Hematopoietic multipotent progenitor cell (in vitro differentiated cells): ENCODE data around the gene DOK3. TPM values are rescaled to one million over a fixed set of nuclear protein-coding genes. Genes with fewer than 3 reads are reported as not detected.
"Not testable (repeated sequence)": the region's sequence is repeated elsewhere in the genome, so short reads cannot be mapped to it uniquely, and the experiment has no call there.

Experiments
- DNase-seq, 3 donors: peaks; one replicate each; pipeline ENCODE4 v3.0.0-alpha.2; 2011 to 2015; ENCODE audit warnings: low read depth in 2 of 3, low spot score in 2 of 3
- total RNA-seq: library from RNA; depleted of rRNA; stranded (reverse); fragments of >200 nt; gene quantifications from one replicate; pipeline ENCODE4 v1.2.3, GENCODE V29; 2012

The DOK3 gene
- total RNA-seq, 1 donor, result 57.1 TPM

DNA sequence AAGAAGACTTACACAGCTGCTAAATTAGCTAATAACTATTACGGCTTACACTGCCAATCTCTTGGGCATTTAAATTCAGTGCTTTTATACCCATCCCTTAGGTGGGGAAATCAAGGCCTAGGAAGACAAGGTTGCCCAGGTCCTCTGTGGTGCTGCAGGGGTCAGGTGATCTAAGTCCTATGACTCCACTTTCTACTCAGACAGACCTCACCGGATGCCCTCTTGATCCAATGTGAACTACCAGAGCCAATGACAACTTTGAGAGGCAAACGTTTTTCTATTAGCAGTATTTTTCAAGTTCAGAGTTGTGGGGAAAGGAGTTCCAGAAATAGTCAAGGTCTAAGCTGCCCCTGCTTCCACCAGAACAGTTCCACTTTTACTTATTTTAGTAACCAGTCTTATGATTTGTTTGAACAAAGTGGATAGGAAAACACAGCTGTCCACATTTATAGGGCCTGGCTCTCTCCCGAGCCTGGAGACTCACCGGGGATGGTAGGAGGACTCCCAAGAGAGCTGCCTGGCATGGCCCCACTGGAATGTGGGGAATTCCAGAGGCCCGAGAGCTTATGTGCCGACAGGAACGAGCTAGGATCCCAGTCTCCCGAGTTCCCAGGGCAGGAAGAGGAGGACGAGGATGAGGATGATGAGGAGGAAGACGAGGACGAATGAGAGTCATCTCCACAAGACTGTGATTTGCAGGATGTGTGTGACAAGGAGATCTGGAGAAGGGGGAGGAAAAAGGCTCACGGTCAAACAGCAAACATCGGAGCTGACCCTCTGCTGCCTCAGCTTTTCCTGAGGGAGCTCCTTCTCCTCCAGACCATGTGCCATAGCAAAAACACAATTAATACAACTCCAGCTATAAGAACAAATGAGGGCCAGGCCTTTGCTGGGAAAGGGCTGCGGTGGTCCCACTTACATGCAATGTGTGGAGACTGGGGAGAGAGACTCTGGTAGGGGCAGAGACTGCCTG, 28.0 kb upstream of the DOK3 start:
- DNase-seq, result no peak

DNA sequence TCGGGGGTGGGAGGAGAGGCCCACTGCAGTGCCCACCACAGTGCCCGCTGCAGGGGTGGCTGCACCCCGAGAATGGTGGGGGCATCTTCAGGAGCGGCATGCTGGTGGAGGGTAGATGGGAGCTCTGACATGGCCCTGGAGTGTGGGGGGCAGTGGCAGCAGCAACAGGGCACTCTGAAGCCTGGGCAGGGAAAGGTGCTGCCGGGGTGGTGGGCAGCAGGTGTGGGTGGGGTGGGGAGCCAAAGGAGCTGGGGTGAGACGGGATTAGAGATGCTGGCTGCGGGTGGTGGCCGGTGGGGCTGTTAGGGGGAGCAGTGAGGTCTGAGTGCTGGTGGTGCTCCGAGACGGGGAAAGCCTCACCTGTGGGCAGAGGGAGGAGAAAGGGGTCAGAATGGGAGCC, 26.8 kb upstream of the DOK3 start:
- no peak for DNase-seq

DNA sequence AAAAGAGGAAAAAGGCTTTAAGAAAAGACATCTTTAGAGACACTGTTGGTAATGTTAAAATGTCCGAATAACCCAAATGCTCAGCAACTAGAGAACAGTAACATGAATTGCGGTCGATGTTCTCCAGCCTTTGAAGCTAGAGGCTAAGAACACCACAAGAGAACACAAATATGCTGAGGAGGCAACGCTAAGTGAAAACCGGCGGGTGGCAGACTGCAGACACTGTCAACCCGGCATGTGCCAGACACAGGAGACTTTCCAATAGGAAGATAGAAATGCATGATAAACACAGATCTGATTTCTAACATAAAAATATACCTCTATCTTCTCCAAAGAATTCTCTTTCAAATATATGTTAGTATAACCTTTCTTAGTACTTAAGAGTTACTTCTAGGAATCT, 25.5 kb upstream of the DOK3 start:
- DNase-seq, result no peak

DNA sequence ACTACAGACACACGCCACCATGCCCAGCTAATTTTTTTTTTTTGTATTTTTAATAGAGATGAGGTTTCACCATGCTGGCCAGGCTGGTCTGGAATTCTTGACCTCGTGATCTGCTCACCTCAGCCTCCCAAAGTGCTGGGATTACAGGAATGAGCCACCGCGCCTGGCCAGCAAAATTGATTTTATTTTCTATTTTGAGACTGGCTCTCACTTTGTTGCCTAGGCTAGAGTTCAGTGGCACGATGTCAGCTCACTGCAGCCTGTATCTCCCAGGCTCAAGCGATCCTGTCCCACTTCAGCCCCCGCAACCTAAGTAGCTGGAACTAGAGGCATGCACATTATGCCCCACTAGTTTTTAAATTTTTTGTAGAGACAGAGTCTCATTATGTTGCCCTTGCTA, 24.8 kb upstream of the DOK3 start:
- not testable (repeated sequence) for DNase-seq

DNA sequence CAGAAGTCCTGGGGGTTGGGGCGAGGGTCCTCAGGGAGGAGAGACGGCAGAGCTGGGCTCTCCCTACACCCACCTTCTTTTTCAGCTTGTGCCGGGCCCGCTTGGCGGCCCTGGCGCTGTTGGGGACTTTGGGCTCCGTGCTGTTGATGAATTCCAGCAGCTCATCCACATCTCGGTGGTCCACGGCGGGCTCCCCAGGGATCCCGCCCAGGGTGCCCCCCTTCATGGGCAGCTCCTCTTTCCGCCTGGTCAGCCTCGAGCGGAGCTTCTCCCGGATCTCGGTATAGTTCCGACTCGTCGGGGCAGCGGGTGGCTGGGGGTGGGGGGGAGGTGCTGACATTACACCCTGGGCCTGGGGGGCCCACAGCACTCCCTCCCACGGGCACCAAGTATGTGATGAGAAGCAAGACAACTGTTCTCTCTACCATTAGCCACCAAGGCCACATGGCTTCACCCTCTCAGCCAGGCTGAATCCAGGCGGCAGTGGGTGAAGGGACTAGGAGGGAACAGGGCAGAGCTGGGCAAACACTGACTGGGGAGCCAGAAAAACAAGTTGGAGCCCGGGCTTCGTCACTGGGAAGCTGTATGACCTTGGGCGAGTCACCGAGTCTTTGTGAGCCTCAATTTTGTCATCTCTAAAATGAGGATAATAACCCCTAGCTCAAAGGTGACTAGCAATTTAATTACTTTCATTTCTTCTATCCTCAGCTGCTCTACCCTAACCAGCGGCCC, 21.7 kb upstream of the DOK3 start:
- no peak for DNase-seq

DNA sequence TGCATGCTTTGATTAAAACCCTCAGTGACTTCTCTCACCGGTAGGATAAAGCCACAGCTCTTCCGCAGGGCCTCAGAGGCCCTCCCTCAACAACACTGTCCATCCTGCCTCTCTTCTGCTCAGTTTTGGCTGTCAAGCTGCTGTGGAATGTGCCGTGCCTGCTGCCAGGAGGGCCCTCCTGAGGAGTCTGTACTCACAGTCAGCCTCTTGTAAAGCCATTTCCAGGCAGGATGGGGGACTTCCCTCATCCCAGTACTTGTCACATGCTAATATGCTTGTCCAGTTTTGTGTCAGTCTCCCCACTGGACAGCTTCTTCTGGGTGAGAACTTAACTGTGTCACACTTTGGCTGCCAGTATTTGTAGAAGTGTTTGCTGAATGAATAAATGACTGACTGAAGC, 21.0 kb upstream of the DOK3 start:
- DNase-seq, result no peak

DNA sequence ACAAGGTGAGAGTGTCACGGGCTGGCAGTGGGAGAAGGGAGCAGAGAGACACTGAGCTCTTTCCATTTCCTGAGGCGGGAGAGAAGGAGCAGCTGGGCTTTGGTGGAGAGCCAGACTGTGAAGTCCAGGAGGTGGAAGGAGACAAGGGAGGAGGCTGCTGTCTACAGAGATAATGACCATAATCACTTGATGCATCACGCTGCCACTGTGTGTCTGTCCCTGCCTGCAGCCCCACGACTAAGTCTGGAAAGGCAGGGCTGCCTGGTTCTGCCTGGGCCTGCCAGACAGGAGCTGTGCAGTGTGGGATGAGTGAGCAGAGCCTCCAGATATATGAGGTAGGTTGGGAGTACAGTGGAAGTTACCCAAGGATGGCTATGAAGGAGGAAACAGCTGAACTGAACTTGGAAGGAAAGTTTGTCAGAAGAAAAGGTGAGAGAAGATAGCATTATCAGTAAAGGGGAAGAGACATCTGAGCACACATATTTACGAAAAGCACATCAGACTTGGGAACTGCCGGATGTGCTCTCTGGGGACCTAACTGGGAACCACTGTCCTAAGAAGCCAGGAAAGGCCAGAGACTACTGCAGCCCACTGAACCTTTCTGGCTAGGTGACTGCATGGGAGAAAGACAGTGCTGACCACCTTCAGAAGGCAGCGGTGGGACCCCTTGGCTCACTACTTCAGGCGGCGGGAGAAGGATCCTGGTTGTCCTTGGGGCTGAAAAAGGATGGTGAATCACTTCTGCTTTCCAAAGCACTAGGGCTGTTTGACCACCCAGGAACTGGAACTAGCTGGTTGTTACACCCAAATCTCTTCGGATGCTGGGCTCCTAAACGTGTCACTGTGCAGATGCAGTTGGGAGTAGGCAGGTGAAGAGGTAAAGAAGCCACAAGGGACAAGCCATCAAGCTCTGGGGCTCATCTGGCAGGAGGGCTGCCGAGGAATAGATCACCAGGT, 19.9 kb upstream of the DOK3 start:
- no peak for DNase-seq

DNA sequence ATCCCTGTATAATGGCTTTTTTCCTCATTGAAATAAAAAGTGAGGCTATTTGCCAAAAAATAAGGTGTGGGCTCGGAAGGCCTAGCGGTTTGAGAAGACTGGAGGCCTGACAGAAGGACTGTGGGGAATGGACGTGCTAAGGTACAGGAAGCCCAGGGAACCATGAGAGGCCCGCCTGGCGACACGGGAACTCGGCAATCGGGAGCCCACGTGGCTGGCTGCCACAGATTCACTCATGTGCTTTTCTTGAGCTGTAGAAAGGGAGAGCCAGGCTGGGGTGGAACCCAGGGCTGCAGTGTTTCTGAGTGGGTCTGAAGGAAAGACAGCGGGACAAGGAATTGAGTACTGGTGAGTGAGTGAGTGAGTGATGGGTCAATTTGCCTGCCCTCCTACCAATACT, 19.0 kb upstream of the DOK3 start:
- DNase-seq, result no peak

DNA sequence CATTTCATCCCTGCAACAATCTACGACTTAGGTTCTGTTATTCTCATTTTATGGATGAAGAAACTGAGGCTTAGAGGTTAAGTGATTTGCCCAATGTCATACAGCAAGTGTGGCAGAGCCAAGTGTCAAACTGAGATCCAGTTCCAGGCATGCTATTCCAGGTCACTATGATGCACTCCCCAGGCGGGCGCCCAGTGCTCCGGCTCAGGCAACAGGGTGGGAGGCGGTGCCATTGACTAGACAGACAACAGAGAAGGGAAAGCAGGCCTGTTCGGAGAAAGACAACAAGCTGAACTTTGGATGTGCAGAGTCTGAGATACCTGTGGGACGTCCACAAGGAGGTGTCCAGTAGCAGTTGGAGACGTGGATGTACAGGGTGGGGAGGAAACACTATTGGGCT, 18.0 kb upstream of the DOK3 start:
- DNase-seq, result no peak

DNA sequence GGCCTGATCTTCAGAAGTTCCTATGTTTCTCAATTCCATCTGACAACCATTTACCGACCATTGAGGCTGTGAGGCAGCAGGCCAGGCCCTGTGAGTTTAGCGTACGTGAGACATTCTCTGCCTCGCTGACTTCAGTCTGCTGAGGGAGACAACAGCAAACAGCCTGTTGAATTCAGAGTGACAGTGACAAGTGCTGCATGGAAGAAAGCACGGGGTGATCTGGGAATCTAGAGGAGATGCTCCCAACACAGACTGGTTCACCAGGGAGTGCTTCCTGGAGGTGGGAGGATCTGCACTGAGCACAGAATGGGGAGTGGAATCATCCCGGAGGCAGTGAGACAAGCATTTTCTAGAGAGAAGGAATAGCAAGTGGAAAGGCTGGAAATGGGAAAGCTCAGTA, 17.2 kb upstream of the DOK3 start:
- DNase-seq, result no peak

DNA sequence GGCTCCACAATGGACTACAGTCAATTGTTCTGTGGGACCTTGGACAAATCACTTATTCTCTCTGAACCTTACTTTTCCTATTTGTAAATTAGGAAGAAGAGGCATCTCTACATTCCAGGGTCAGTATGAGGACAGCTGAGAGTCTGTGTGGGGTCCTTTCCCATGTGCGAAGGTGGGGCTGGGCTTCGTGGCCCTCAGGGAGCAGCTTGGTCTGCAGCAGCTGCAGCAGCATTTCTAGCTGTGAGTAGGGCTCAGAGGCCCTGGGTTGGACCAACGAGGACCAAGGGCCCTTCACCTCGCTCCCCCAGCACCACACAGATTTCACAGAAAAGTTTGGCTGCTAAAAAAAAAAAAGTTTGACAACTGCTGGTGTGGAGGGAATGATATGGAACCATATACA, 16.6 kb upstream of the DOK3 start:
- DNase-seq, result no peak

DNA sequence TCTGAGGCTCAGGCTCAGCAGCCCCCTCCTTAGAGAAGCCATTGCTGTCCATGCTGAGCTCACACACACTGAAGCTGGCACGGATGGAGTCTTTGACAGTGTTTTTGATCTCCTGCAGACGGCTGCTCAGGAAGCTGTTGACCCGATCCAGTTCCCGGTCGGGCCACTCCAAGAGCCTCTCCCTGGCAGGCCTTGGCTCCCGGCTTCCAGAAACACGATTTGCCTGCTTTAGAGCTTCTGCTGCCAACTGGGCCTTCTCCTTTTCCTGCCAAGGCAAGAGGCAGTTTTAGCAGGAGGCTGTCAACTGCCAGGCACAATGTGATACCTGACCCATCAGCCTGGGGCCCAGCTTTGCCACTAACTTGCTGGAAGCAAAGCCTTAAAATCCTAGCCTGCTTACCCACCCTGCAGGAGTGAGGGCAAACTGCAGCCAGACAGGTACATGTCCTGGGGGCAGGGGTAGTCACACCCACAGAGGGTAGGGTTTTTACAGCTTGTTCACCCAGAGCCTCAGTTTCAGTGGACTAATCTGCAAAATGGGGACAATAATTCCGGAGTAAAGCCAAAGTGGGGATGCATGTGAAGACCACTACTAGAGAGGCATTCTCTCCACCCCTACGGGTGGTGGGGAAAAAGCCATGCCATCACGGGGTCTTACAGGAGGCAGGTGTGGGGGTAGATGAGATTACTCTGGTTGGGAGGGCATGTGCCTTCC, 15.5 kb upstream of the DOK3 start:
- no peak for DNase-seq

DNA sequence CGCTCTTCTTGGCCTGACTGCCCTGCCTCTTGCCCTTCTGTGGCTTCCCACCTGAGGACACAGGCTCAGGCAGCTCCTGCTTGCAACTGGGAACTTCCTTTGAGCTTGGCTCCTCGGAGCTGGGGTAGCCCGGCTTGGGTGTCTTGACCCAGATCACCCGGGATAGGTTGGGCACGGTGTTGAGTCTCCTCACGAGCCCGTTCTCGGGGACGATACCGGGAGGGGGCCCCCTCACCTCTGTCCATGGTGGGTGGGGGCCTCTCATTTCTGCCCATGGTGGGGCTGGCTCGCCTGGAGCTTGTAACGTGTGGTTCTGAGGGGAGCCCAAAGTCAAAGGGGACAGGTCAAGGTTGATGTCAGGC, 14.9 kb upstream of the DOK3 start:
- no peak for DNase-seq

DNA sequence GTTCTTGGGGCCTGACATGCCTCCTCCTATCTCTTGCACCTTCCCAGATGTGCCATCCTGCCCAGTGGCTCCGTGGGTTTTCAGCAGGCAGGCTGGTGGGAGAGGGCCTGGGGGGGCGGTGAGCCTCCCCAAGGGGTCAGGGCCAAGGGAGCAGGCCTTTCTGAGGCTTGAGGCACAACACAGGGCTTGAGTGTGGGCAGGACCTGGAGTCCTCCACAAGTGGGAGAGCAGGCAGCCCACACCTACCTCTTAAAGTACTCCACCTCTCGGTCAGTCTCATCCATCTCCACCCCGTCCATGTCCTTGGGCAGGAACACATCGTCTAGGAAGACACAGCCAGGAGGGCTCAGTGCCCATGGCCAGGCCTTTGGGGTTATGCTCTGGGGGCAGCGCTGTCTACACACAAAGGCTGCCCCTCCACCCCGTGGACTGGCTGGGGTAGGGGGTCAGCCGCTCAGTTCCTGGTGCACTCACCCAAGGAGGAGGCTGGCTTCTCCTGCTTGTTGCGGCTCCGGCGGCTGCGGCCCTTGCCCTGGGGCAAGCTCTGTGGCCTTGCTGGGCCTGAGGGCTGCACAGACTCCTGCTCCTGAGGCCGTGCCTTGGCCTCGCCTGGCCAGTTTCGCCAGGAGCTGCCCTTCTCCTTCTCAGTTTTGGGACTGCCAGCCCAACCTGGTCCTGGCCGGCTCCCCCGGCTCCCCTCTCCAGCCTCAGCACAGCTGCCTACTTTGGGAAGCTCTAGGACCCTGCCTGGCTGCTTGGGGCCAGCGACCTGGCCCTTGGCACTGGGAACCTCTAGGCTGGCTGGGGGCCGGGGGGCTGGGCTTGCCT, 14.3 kb upstream of the DOK3 start:
- no peak for DNase-seq

DNA sequence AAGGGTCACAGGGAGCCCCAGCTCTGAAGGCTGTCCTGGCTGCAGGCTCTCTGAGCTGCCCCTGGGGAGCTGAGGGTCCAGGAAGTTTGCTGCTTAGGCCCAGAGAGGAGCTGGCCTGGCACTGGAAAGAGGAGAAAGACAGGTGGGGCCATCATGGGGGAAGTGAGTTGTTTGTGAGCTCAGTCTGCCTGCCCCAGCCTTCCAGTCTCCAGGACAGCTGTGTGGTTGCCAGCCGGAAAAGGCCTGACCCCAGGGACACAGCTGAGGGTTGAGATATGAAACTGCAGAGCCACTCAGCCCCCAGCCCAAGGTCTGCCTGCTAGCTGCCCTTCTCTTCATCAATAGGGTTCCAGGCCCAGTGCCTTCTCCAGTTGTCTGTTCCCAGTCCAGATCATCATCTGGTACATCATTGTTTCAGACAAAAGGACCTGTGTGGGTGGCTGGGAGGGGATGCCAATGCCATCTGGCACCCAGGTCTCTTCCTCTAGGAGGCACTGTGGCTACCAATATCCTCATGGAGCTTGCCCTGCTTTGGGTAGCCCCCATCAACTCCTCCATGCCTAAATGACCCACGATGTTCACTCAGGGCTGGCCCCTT, 11.4 kb upstream of the DOK3 start:
- peak in 1 of 3 donors; percentile 33 for DNase-seq

DNA sequence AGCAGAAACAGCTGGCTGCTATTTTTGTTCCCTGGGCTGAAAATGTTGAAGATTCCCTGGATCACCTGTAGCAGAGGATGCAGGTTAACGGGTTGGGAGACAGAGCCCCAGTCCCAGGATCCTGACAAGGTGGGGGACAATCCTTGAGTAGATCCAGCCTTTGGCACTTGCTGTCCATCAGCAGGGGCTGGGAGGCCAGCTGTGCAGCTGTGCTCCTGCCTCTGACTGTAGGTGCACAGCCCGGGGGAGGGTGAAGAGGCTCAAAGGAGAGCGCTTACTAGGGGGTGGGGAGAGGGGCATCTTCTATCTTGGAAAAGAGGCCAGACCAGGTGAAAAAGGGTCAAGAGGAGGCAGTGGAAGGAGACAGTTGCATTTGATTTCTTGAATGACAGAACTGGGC, 10.6 kb upstream of the DOK3 start:
- no peak for DNase-seq

DNA sequence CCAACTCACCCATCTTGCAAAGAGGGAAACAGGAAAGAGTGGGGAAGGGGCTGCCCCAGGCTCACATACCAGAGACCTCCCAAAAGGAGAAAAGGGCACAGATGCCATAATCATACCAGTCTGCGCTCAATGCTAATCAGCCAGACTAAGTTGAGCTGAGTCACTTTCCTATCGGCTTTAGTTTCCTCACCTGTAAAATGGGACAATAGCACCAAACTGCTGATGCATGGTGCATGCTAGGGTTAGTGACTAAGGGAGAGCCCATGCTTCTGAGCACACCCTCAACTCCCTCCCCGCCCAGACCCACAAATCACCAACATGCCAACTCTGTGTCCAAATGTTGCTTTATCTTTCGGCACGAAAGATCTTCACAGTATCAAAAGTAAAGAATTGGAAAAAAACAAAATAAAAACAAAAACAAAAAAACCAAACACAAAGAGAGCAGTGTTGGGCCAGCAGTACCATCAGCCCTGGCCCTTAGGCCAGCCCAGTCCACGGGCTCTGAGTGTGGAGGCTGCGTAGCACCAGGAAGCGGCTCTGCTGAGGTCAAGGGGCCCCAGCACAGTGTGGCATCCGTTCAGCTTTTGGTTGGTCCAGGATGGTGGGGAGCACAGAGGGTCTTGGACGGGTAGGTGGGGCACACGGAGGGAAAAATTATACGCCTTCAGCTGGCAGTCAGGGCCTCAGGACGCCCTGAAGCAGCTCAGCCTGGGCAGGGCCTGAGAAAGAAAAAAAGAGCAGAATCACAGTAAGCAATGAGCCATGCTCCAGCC, 10.0 kb upstream of the DOK3 start:
- DNase-seq, result no peak
